ENCODE data around the gene TEX22. TPM values are rescaled to one million over a fixed set of nuclear protein-coding genes. Genes with fewer than 3 reads are reported as not detected.

The TEX22 gene
- total RNA-seq, 4 donors from 2014 or later: 0.22 to 0.81 (median 0.33) TPM; not detected in 1

- H3K4me1 ChIP-seq: peaks cover 28 to 38% of the 10 kb centered on the region in 2 donors
Measured at GRCh38 chr14:105419195-105420091, 21.1 kb downstream of the TEX22 start, which contains the start of gene MTA1. MTA1 (plus strand) TSS chr14:105419827; CDS start chr14:105420036, 209 bp downstream.

GRCh38 chr14:105420101-105420973 is 22.0 kb downstream of the TEX22 start:
- intact Hi-C loops (cut with DNase I): no loop called here
- WGBS, 2 donors: 8 to 9% methylated on average over 19 to 20 of the region's 67 CpGs

More at GRCh38 chr14:105419195-105420091, 21.1 kb downstream of the TEX22 start, which contains the start of gene MTA1:
- 10 to 11% methylated on average over 13 to 24 of the region's 96 CpGs for WGBS, 2 donors
- H3K36me3 ChIP-seq: no peaks in the 10 kb centered on the region
- TF ChIP-seq CTCF (IDR thresholded peaks at IDR 0.05) (no peak), POLR2A (IDR thresholded peaks at IDR 0.05) (peak in 1 of 2 donors; percentile 51)
- peak within 1 kb of the TSS; percentile 29 to 74 (median 70) for H3K27ac ChIP-seq
- H3K9me3 ChIP-seq: no peaks in the 10 kb centered on the region
- peak; percentile 43 to 48 for DNase-seq
- H3K27me3 ChIP-seq: no peaks in the 10 kb centered on the region
- intact Hi-C loops (cut with DNase I): no loop called here
- H3K4me3 ChIP-seq (replicated peaks in 1 of 3): peak within 1 kb of the TSS; percentile 47 to 77 (median 58)

GRCh38 chr14:105420974-105421674 is 22.8 kb downstream of the TEX22 start:
- no peak for TF ChIP-seq POLR2A (IDR thresholded peaks at IDR 0.05)
- H3K27ac ChIP-seq: peak overlapping the region in 2 of 3 donors; percentile 15 to 28
- peaks cover 23 to 29% of the 10 kb centered on the region in 2 donors for H3K4me1 ChIP-seq
- 59 to 69% methylated on average over 13 of the region's 23 CpGs for WGBS, 2 donors
- H3K9me3 ChIP-seq: no peaks in the 10 kb centered on the region
- intact Hi-C loops (cut with DNase I): no loop called here
- no peak for DNase-seq
- H3K4me3 ChIP-seq (replicated peaks in 1 of 3): peak overlapping the region in 1 of 3 donors; percentile 77
- H3K36me3 ChIP-seq: no peaks in the 10 kb centered on the region
- no peaks in the 10 kb centered on the region for H3K27me3 ChIP-seq

More at GRCh38 chr14:105420101-105420973, 22.0 kb downstream of the TEX22 start:
- no peaks in the 10 kb centered on the region for H3K36me3 ChIP-seq
- peak overlapping the region; percentile 17 to 77 (median 47) for H3K4me3 ChIP-seq (replicated peaks in 1 of 3)
- H3K27me3 ChIP-seq: no peaks in the 10 kb centered on the region
- H3K9me3 ChIP-seq: no peaks in the 10 kb centered on the region
- peak overlapping the region; percentile 29 to 74 (median 49) for H3K27ac ChIP-seq
- peaks cover 26 to 32% of the 10 kb centered on the region in 2 donors for H3K4me1 ChIP-seq
- DNase-seq: no peak
- TF ChIP-seq POLR2A (IDR thresholded peaks at IDR 0.05): no peak
- no peak for TF ChIP-seq CTCF (IDR thresholded peaks at IDR 0.05)

DNA sequence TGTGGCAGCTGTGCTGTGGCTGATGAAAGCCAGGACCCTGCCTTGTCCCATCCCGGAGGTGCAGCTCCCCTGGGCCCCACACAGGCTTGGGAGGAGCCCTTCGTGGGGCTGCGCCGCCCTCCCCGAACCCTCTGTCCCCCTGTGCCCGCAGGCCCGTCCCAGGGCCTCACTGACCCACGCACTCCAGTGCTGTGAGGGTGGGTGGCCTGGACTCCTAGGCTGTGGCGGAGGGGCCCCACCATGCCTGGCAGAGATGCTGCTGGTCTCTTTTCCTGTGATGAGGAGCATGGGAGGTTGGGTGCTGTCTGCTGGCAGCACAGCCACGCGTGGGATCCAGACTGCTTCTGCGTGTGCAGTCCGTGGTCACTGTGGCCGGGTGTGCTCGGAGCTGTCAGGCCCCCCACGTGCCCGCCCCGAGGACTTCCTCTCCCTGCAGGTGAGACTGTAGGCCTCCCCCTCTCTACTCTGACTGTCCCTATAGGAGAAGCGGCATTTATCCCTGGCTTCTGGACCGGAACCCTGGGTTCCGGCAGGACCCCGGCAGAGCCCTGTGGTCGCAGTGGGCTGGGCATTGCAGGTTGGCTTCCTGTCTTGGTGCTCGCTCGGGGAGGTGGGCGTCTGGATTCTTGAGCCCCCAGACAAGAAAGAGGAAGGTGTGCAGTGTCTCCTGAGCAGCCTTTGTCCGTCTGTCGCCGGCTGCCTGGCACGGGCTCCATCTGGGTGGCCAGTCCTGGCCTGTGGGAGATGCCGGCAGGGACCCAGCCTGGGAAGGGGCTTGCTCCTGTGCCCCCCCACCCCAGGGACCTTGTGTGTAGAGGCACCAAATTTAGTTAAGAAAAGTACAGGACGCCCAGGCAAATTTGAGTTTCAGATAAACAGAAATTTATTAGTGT is 23.6 kb downstream of the TEX22 start:
- no peak for TF ChIP-seq CTCF (IDR thresholded peaks at IDR 0.05)
- TF ChIP-seq POLR2A (IDR thresholded peaks at IDR 0.05): no peak
- Histone ChIP-seq H3K4me1 (peaks cover 23 to 29% of the 10 kb centered on the region in 2 donors), H3K27me3 (no peaks in the 10 kb centered on the region), H3K4me3 (replicated peaks in 1 of 3) (no peak overlapping the region), H3K27ac (peak overlapping the region in 1 of 3 donors; percentile 28), H3K9me3 (no peaks in the 10 kb centered on the region), H3K36me3 (no peaks in the 10 kb centered on the region)
- intact Hi-C loops (cut with DNase I): no loop called here
- WGBS, 2 donors: 68 to 88% methylated on average over 11 to 27 of the region's 32 CpGs
- no peak for DNase-seq
